CD4-positive, alpha-beta T cell treated with Interferon alpha-2 for 1 hour (primary cell): ENCODE results near the gene CALHM4.

ENCODE experiments used
- DNase-seq, 2 donors: peaks; one replicate each; pipeline ENCODE4 v3.0.0-alpha.2; 2020 to 2022

The CALHM4 gene

GRCh38 chr6:116553451-116553850 lies at the start of gene CALHM4:
Gene CALHM4, plus strand, starts transcription at chr6:116553751. Its CDS starts 43 bp downstream, at chr6:116553794.
- no peak for DNase-seq

- no peak for DNase-seq
These were observed 46.2 kb upstream of the CALHM4 start for GRCh38 chr6:116507324-116507723.

GRCh38 chr6:116508527-116508926 lies 45.0 kb upstream of the CALHM4 start:
- DNase-seq: no peak

GRCh38 chr6:116511424-116512110 lies 42.0 kb upstream of the CALHM4 start, which contains the start of gene CALHM5:
Gene CALHM5, plus strand, starts transcription at chr6:116511639. Its CDS starts 58 bp downstream, at chr6:116511697.
- DNase-seq: no peak

GRCh38 chr6:116512111-116512559 lies 41.4 kb upstream of the CALHM4 start:
- no peak for DNase-seq

GRCh38 chr6:116512734-116513133 lies 40.8 kb upstream of the CALHM4 start:
- DNase-seq: no peak

- no peak for DNase-seq
These were observed 40.2 kb upstream of the CALHM4 start for GRCh38 chr6:116513224-116513875.

GRCh38 chr6:116514111-116514510 lies 39.4 kb upstream of the CALHM4 start:
- DNase-seq: no peak

- DNase-seq: no peak
These were observed 38.4 kb upstream of the CALHM4 start for GRCh38 chr6:116515141-116515540.

GRCh38 chr6:116518621-116519368 lies 34.8 kb upstream of the CALHM4 start:
- DNase-seq: no peak

GRCh38 chr6:116522896-116523295 lies 30.7 kb upstream of the CALHM4 start:
- DNase-seq: no peak

GRCh38 chr6:116524236-116524635 lies 29.3 kb upstream of the CALHM4 start:
- no peak for DNase-seq

- DNase-seq: no peak
These were observed 25.4 kb upstream of the CALHM4 start for GRCh38 chr6:116528133-116528532.

GRCh38 chr6:116528780-116529179 lies 24.8 kb upstream of the CALHM4 start:
- DNase-seq: no peak

- no peak for DNase-seq
These were observed 23.9 kb upstream of the CALHM4 start for GRCh38 chr6:116529466-116530290.

- no peak for DNase-seq
These were observed 23.1 kb upstream of the CALHM4 start for GRCh38 chr6:116530436-116530835.

GRCh38 chr6:116531675-116532570 lies 21.6 kb upstream of the CALHM4 start:
- DNase-seq: peak; percentile 59 to 75

GRCh38 chr6:116533233-116533957 lies 20.2 kb upstream of the CALHM4 start:
- DNase-seq: no peak

GRCh38 chr6:116535109-116535508 lies 18.4 kb upstream of the CALHM4 start:
- DNase-seq: no peak

- DNase-seq: peak in 1 of 2 donors; percentile 68
These were observed 17.3 kb upstream of the CALHM4 start for GRCh38 chr6:116536216-116536621.

GRCh38 chr6:116542426-116542825 lies 11.1 kb upstream of the CALHM4 start:
- no peak for DNase-seq
